DMS114 treated with DMSO at 0.1 percent for 48 hours (cell line): ENCODE data around the gene RNF208.
A peak's percentile ranks its signal among the peaks of the same experiment; 100 is the strongest.

Source experiments
- DNase-seq: peaks from one replicate; lab custom pipeline; 2025; ENCODE audit not compliant: unreplicated experiment; lab: John Stamatoyannopoulos, UW

The RNF208 gene

DNA sequence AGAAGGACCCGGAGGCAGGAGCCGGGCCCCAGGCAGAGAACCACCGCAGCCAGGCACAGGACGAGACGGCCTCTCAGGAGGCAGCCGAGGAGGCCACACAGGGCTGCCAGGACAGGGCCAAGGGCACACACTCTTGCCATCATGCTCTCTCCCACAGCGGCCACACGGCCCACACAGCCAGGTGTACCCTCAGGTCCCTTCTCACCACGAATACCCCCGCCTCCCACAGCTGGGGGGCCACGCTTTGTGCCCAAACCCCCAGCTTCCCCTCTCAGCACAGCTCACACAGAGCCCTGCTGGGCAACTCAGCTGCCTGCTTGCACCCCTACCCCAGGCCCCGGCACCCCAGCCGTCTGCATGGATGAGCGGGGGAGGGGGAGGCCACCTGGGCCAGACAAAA is 28.3 kb downstream of the RNF208 start:
- DNase-seq, result no peak

DNA sequence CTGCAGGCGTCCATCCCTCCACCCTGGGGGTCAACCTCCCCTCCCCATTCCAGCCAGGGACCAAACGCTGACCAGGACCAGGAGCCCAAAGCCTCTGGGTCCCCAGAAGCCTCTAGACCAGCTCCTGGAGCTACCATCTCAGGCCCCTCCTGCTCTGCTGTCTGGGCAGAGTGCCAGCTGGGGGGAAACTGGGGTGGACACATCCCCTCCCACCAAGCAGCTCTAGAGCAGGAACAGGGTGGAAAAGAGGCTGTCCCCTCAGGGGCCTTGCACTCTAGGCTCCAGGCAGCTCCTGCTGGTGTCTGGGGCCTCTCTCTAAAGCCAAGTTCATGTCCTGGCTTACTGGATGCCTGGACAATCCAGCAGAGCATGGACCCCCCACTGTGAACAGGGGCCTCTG is 29.2 kb downstream of the RNF208 start:
- DNase-seq, result no peak

DNA sequence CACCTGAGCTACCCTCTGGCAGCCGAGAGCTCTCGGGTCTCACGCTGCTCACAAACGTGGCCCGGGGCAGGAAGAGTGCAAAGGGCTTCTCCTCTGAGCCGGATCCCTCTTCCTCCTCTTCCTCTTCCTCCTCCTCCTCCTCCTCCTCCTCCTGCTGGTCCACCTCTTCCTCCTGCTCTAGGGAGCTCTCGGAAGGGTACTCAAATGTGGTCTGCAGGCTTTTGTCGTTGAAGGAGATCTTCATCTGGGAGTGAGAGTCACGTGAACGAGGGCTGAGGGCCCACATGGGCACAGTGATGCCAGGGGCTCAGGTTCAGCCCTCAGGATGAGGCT is 29.6 kb downstream of the RNF208 start:
- no peak for DNase-seq

DNA sequence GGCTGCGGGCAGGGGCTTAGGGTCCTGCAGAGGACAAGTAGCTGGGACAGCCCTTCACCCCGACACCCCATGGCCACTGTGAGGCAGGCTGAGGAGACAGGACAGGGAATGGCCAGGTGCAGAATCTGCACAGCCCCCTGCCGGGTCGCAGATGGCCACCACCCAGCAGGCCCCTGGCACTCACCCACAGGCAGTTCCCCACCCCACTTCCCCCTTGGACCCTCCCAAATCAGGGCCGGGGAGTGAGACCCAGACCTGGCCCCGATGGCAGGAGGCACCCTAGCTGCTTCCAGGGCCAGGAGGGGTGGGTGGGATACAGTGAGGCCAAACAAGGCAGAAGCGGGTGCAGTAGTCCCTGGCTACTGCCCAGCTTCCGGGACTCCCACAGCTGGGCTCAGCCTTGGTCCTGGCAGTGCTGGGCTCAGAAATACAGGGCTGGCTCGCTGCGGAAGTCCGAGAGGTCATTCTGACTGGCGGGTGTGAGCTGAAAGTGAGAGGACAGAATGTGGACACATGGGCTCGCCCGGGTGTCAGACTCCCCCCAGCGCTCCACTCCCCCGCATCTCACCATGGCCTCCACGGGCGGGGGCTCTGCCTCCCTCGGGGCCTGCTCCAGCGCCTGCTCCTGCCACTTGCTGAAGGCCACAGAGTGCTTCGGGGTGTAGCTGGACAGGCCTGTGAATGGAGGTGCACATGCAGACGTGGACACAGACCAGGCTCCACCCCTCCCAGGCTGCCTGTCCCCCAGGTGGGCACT is 30.2 kb downstream of the RNF208 start:
- DNase-seq, result no peak

DNA sequence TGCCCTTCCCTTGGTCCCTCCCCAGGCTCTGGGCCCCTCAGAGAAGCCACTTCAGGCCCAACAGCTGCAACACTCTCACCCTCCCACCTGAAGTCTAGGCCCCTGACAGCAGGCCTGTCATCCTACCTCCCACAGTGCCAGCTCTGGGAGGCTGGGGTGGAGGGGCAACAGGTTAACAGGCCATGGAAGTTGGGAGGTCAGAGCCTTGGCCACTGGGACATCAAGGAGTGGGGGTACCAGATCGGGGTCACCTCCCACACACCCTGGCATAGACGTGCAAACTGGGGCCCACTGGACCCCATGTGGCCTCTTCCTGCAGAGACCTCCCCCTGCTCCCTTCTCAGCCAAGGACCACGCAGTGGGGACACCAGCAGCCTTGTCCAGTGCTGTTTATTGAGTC is 30.8 kb downstream of the RNF208 start:
- DNase-seq, result no peak

GRCh38 chr9:137190315-137190856 is 31.7 kb downstream of the RNF208 start:
- DNase-seq, result no peak

DNA sequence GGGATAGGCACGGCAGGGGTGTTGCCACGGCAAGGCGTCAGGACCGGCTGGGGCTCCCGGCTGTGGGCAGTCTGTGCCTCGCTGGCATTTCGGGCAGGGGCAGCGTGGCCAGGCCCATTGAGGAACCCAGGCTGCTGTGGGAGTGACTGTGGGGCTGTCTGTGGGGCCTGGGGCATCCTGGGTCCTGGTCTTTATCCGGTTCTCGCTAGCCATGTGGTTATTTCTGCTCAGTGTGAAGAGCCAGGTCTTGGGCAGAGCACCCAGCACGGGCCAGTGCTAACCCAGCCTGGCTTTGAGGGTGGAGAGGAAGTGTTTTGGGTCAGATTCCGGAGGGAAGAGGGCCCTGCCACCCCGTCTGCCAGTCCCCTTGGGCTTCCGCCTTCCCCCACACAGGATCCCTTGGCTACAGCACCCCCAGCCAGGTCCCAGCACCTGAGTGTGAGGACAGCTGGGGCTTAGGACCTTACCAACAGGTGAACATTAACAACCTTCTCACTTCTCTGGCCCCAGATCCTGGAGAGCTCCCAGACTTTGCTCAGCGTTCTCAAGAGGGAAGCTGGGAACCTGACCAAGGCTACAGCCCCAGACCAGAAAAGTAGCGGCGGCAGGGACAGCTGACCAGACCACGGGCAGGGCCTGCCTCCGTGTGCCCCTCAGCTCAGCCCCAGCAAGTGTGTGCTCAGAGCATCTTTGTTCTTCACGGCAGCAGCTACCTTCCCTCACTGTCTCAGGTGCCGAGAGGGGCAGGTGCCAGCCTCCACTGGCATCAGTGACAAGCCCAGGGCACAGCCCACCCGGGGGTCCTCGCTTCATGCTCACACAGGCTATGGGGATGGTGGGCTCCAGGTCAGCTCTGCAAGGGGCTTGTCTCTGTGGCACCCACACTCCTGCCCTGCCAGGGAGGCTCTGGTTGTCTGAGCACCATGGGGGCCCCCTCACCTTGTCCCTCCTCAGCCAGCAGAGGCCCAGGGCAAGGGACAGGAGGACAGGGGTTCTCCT is 32.4 kb downstream of the RNF208 start:
- no peak for DNase-seq

- DNase-seq, result peak; percentile 61
These were observed 33.3 kb downstream of the RNF208 start, which contains the start of the genes ANAPC2 and SSNA1 for GRCh38 chr9:137188490-137189296. ANAPC2 (minus strand) TSS chr9:137188560; CDS start chr9:137188532, 28 bp downstream. SSNA1 (plus strand) TSS chr9:137188676; CDS start chr9:137188727, 51 bp downstream.

- DNase-seq, result no peak
These were observed 34.0 kb downstream of the RNF208 start for GRCh38 chr9:137188086-137188489.

GRCh38 chr9:137187386-137187785 is 34.7 kb downstream of the RNF208 start:
- DNase-seq, result no peak

- DNase-seq, result no peak
These were observed 35.7 kb downstream of the RNF208 start for GRCh38 chr9:137186385-137186784.

- no peak for DNase-seq
These were observed 36.1 kb downstream of the RNF208 start for GRCh38 chr9:137185921-137186320.

DNA sequence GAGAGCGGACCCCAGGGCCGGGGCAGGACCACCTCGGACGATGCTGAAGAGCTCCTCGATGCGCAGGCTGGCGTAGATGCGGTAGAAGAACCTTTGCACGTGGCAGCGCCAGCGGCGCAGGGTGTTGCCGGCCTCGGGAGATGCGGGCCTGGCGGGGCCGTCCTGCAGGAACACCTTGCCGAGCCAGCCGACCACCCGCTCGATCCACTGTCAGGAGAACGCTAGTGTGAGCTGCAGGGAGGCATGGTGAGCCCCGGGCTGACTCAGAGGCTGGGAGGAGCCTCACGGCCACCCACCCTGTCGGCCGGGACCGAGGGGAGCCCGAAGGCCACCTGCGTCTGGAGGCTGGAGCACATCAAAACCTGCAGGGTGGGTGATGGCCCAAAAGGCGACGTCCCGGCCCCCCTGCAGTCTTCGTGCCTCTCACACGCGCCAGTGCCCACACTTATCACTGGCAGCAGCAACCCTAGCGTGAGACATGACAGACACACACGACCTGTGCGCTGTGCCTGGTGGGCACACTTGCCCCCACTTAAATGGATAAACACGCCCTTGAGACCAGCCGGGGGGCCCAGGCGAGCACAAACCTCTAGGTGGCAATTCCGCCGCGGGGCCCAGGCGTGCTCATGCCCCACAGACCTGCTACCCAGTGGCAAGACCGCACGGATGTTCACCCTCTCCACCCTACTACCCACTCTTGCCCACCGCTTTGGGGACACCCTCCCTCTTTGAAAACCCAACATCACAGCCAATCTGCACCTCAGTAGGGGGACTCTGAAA is 37.0 kb downstream of the RNF208 start:
- no peak for DNase-seq

- no peak for DNase-seq
These were observed 38.0 kb downstream of the RNF208 start for GRCh38 chr9:137183980-137184595.

GRCh38 chr9:137182836-137183235 is 39.2 kb downstream of the RNF208 start:
- no peak for DNase-seq

DNA sequence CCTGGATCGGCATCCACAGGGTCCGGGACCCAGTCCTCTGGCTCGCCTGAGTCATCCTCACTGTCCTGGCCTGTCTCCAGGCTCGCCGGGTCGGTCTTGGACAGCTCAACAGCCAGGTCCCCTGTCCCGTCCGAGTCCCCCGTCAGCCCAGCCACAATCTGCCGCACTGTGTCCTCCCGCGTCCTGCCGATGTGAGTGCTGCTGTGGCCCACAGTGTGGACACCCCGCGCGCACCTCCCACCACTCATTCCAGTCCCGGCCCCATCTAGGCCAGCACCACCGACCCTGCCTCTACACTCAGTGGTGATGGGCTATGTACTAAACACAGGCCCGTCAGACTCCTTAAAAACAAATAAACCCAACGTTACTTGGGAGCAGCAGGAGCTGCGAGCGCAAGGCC is 40.4 kb downstream of the RNF208 start:
- DNase-seq, result no peak

GRCh38 chr9:137180491-137180890 is 41.5 kb downstream of the RNF208 start:
- no peak for DNase-seq

GRCh38 chr9:137179761-137180160 is 42.3 kb downstream of the RNF208 start:
- no peak for DNase-seq

GRCh38 chr9:137178939-137179630 is 43.0 kb downstream of the RNF208 start:
- DNase-seq, result no peak
